Frontal cortex (tissue), 4 donors: ENCODE results near the gene GALE. TPM values are rescaled to one million over a fixed set of nuclear protein-coding genes. Genes with fewer than 3 reads are reported as not detected.
A peak's percentile ranks its signal among the peaks of the same experiment; 100 is the strongest.
"Not testable (repeated sequence)": the region's sequence is repeated elsewhere in the genome, so short reads cannot be mapped to it uniquely, and the experiment has no call there.

Experiments used
- DNase-seq, 2 donors: peaks; one replicate each; pipeline ENCODE4 v3.0.0; 2012; ENCODE audit warnings: low spot score in 2 of 2
- FAIRE-seq: peaks from 2 replicates; lab custom pipeline; 2012; peaks lifted over from hg19 to GRCh38; lab: Jason Lieb, UNC
- total RNA-seq: library from RNA; depleted of rRNA; stranded (reverse); fragments of >200 nt; gene quantifications from one replicate; pipeline ENCODE4 v1.2.3, GENCODE V29; 2014
- donor health status: control.
- donor health status: control.
- donor health status: control.

The GALE gene
- total RNA-seq, 1 donor from 2014 or later = 26.1 TPM

DNA sequence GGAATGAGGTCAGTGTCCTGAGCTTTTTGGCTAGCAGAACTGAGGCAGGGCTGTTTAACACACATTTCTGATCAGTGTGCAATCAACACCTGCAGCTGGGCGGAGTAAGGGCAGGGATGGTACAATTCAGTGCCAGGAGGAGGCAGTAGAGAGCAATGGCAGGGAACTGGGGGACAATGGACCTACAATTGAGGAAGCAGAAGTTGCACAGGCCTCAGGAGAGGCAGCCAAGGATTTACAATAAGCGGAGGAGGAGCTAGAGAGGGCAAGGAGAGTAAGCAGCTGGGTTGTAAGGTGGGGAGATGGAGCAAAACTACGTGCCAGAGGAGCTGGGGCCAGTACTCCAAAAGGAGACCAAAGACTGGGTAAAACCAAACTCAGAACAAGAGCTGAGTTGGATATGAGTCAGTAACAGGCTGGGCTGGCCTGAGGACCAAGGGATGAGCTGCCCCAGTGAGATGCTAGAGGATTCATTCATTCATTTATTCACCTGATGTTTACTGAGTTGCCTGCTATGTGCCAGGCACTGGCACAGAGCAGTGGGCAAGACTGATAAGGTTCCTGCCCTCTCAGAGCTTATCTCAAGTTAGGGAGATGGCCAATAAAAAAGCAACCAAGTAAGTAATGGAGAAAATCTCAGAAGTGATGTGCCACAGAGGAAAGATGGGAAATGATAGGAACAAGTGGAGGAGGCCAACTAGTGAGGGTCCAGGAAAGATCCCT, 10.4 kb upstream of the GALE start:
- DNase-seq = no peak

DNA sequence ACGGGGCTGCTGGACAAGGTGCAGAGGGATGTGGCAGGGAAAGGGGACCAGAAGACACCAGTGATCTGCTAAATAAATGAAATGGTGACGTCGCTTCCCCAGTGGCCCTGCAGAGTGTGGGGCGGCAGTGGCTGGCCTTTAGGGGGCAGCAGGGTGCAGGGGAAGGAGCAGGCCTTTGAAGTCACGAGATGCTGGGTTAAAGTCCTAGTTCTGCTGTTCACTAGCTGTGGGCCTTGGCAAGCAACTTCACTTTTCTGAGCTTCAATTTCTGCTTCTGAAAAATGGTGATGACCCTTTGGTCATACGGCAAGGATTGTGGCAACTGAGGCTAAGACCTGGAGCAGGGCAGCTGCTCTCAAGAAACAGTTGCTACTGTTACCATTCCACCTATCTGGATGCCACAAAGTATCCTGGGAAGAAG, 9.2 kb upstream of the GALE start:
- peak in 1 of 2 donors; percentile 62 for DNase-seq
- no peak for FAIRE-seq

More for the DNA sequence above, 10.4 kb upstream of the GALE start:
- FAIRE-seq = no peak

DNA sequence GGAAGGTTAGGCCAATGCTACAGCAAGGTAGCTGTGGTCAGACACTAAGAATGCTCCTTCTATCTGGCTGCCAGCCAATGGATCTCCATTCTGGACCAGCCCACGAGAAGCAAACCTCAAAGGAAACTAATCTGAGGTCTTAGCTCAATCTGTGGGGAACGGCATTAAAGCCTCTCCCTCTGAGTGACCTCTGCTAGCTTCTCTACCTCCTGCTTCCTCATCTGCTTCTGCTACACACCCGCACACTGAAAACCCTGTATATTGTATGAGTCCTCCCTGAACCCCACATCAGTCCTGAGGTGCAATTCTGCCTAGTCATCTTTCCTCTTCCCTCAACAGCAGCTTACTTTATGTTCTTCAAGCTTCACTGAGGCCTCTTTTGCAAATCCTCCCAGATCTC, 6.9 kb upstream of the GALE start:
- no peak for FAIRE-seq

DNA sequence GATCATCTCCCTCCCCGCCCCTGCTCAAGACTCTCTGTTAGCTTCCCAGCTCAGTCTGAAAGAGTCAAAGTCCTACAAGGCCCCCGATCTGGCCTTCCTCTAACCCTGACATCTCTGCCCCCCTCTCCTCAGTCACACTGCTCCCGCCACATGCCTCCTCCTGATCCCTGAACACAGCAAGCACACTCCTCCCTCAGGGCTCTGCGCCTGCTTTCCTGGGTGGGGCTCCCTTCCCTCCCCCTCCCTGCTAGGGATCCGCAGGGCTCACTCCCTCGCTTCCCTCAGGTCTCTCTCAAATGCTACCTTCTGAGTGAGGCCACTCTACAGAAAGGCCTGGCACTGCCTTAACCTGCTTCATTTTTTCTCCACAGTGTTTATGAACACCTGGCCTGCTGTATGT, 5.7 kb upstream of the GALE start:
- no peak for FAIRE-seq
- DNase-seq = no peak

More for the DNA sequence above, 6.9 kb upstream of the GALE start:
- no peak for DNase-seq

DNA sequence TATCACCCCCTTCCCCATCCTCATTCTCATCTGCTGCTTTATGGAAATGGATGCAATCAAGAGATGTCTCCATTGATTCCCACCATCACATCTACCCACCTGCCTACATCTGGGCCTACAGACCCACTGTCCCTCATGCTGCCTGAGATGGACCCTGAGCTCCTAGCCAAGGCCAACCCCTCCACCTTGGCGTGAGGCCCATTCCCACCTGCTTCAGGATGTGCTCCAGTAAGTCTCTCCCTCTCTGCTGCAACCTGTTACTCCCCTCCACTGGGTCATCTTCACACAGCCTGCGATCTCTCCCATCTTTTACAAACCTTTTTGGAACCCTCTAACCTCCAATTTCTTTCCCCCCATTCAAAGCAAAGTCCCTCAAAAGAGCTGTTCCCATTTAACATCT, 4.5 kb upstream of the GALE start:
- no peak for FAIRE-seq

DNA sequence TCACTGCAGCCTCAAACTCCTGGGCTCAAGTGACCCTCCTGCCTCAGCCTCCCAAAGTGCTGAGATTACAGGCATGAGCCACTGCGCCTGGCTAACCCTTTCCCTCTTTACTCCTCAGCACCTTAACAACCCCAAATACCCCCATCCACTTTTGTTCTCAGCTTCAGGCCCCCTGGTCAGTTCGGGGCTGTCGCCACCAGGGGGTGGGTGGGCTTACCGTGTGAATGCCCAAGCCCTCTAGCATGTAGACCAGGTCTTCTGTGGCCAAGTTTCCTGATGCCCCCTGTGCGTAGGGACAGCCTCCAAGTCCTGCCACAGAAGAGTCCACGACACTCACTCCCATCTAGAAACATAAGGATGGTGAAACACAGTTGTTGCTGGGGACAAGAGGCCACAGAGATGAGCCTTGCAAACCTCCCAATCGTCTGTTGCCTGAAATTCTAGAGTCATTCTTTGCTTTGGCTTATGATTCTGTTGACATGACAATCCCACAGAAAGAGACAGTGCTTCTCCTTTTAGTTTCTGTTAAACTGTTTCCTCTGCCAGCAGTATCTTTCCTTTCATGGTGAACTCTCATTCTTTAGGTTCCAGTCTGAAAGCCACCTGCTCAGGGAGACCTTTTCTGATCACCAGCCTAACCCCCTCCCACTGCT, 3.8 kb upstream of the GALE start:
- no peak for DNase-seq
- no peak for FAIRE-seq

More for the DNA sequence above, 4.5 kb upstream of the GALE start:
- no peak for DNase-seq

DNA sequence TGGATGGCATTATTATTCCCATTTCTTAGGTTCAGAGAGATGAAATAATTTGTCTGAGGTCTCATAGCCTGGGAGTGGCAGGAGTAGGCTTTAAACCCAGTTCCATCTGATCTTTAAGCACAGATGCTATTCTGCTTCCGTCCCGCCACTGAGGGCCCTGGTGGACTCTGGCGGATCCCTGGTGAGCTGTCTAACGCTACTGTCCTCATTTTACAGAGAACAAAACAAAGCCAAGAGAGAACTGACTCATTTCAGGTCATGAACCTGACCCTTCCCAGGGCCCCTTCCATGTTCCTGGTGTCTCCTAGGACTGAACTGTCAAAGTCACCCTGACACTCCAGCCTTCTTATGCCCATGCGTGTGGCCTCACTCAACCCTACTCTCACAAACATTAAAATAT, 3.1 kb upstream of the GALE start:
- DNase-seq (no peak), FAIRE-seq (no peak)

DNA sequence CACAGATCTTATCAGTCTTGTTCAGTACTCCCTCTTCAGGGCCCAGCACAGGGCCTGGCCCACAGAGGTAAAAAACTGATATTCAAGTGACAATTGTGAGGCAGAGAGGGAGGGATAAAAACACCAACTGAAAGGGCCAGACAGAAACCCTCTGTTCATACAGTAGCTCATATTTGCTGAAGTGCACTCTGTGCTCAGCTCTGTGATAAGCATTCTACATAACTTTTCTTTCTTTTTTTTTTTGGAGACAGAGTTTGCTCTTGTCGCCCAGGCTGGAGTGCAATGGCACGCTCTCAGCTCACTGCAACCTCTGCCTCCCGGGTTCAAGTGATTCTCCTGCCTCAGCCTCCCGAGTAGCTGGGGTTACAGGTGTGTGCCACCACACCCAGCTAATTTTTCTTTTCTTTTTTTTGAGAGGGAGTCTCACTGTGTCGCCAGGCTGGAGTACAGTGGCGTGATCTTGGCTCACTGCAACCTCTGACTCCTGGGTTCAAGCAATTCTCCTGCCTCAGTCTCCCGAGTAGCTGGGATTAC, 2.3 kb upstream of the GALE start:
- not testable (repeated sequence) for DNase-seq, FAIRE-seq

DNA sequence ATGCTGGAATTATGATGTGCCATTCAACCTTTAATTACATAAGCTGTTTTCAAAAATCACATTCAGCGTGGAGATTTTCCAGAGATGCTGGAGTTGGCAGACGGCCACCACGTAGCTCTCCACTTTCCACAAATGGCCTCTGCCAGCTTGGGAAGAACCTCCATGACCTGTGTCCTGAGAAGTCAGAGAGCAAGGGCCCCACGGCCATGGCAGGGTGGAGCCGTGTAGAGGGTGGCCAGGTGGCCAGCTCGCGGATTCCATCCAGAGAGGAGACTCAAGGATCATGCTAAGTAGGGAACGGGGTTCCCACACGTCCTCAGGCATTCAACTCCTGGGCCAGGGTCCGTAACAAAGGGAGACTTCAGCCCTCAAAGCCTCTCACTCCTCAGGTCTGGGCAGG, 1.3 kb upstream of the GALE start:
- FAIRE-seq (no peak), DNase-seq (no peak)

DNA sequence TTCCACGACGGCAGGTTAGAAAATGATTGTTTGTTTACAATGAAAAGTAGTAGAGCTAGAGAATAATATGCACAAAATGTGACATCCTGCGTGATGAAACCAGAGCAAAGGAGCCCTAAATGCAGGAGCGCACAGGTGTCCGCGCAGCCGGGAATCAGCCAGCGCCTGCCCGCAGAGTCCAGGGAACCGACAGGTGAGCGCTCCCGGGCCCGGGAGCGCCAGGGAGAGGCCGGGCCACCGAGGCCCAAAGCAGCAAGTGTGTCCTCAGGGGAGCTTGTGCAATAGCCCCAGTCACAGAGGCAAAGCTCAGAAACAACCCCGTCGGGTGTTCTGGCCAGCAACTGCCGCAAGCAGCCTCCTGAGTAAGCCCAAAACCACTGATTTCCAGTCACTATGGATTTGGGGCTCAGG, 789 bp upstream of the GALE start:
- FAIRE-seq (no peak), DNase-seq (no peak)

DNA sequence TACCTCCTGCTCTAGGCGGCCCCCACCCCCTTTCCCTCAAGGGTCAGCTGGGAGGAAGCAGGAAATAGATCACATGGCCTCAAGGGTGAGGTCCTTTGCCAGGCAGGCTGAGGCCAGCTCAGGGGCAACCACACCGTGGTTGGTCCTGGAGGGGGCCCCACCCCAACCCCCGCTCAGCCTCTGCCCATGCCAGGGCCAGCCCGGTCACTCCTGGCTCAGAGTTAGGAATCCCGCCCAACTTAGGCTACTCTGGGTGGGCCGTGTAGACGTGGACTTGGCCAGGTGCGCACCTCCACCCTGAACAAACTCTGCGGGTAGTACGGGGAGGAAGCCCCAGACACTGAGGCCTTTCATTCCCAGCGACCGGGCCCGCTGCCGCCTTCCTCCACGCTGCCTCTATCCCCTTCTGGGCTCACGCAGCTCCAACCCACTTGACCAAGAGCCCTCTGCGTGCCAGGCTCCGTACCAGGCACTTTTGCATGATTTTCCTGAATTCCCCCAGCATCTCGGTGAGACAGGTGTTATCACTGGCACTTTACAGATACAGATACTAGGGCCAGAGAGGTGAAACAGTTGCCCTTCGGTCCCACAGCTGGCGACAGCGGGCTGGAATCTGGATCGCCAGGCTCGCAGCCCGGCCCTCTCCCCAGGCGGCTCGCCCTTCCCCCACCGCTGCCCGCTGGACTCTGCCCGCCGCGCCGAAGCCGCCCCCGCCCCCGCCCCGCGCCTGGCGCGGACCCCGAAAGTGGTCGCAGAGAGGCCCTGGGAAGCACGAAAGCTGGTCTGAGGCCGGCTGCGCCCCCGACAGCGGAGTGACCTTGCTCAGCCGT, 769 bp downstream of the GALE start:
- peak; percentile 47 to 70 for DNase-seq

DNA sequence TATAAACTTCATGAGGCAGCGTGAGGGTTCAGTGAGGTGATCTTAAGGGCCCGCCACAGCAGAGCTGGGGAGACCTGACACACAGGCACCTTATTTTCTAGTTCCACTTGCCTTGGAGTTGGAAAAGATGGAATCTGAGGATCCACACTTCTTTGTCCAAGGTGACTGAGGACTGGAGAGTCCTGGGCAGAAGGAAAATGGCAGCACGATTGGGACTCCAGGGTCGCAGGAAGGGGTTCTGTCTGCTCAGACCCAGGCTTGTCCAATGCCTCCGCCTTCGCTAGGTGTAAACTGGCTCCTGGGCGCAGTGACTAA, 1.3 kb downstream of the GALE start:
- FAIRE-seq (no peak), DNase-seq (no peak)

More for the DNA sequence above, 769 bp downstream of the GALE start:
- FAIRE-seq = no peak

DNA sequence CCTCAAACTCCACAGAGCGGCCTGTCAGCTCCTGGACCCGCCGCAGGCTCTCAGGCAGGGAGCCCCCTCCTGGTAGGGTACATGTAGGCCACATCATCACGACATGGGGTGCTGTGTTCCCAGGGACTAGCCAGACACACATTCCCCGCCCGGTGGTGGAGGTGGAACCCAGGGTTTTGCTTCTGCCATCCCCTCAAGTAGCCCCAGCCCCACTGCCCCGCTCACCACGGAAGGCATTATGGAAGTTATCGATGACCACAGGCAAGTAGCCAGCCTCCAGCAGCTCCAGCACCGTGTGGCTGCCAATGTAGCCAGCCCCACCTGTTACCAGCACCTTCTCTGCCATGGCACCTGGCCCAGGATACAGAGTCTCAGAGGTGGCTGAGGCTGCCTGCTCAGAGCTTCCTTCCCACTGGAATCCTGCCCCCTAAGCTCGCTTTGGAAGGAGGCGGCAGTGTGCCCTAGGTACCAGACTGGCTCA, 1.9 kb downstream of the GALE start:
- FAIRE-seq (no peak), DNase-seq (no peak)

DNA sequence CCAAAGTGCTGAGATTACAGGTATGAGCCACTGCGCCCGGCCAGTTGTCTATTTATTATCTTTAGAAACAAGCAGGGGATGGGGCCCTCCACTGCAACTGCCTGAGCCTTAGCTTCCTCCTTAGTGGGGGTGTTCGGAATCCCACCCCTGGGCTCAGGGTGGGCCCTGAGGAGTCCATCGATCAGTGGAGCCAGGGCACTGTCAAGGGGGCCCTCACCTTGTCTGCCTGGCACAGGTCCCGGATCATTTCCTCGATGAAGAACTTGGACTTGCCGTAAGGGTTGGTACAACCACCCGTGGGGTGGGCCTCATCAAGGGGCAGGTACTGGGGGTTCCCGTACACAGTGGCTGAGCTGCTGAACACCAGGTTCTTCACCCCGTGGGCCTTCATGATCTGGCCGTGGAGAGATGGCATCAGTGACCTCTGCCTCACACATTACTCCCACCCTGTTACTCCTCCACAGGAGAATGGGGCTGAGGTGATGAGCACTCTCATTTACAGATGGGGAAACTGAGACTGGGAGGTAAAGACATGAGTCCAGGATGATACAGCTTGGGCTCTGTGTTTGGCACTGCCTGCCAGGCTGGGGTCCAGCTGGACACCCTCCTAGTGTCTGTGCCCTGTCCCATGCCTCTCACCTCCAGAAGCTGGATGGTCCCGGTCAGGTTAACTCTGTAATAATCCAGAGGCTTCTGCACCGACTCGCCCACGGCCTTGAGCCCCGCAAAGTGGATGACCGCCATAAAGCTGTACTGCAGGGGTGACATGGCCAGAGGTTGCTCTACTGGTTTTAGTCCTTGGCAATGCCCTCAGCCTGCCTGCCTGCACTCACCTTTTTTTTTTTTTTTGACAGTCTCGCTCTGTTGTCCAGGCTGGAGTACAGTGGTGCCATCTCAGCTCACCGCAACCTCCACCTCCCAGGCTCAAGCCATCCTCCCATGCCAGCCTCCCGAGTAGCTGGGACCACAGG, 2.8 kb downstream of the GALE start:
- FAIRE-seq (no peak), DNase-seq (no peak)

DNA sequence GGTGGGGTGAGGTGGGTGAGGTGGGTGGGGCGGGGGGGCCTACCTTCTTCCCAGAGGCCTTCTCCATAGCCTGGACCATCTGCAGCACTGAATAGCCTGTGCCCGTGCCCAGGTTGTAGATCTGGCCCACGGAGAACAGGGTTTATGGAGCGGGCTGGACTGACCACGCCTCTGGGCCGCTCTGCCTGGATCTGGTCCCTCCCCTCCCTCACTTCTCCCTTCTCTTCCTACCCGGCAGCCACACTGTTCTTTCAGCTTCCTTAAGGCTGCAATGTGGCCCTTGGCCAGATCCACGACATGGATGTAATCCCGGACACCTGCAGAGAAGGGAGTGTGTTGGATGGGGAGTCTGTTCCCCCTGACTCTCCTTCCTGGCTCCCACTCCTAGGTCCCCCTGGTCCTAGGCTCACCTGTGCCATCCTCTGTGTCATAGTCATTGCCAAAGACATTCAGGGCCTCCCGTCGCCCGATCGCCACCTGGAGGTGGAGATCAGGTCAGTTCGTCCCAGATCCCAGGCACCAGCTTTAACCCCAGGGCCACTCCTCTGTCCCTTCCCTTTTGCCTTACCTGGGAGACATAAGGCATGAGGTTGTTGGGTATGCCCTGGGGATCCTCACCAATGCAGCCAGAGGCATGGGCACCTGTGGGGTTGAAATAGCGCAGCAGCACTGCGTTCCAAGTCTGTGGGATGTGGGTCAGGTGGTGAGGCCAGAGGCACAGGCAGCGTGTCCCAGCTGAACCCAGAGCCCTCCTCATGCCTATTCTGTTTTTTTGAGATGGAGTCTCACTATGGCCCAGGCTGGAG, 3.9 kb downstream of the GALE start:
- DNase-seq = no peak
- no peak for FAIRE-seq

DNA sequence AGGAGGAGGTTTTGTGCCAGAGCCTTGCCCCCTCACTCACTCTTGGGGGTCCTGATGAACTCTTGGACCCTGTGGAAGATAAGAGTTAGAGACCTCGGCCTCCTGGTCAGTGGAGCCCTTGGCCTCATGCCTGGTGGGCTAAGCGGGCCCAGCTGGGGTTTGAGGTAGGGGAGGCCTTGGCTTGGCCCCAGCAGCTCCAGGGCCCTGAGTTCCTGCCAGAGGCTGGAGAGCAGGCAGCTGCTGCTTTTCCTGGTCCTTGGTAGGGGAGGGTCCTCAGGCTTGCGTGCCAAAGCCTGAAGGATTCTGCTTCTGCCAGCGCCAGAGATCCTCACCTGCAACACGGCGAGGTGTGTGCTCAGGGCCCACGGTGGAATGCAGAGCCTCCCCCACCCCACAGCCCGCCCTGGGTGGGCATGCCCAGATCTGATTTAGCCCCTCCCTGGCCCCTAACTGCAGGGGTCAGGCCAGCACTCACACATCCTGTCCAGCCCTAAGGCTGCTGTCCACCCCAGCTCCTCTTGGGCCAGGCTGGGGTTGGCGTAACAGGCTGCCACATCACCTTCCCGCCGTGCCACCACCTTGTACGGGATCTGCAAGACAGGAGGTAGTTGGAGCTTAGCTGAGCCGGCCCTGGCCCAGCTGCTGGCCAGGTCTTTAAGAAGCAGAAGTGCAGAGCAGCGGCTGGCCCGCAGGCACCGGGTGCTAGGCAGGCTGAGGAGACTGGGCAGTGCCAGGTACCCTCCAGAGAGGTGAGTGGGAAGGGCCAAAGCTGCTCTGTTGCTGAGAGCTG, 4.7 kb downstream of the GALE start:
- FAIRE-seq (no peak), DNase-seq (no peak)

DNA sequence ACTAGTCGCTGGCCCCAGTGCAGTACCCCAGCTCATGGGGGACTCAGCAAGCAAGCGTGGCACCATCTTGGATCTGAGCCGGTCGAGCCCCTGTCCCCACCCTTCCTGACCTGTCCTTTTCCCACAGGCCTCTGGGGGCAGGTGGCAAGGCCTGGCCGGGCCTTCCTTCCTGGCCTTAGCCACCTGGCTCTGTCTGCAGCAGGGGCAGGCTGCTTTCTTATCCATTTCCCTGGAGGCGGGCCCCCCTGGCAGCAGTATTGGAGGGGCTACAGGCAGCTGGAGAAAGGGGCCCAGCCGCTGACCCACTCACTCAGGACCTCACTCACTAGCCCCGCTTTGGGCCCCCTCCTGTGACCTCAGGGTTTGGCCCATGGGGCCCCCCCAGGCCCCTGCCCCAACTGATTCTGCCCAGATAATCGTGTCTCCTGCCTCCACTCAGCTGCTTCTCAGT, 5.8 kb downstream of the GALE start:
- FAIRE-seq, DNase-seq: not testable (repeated sequence)
